GM10266 (cell line): ENCODE data around the gene POLR2I.

Source experiments
- DNase-seq: peaks from one replicate; pipeline ENCODE4 v3.0.0; 2012; ENCODE audit errors: extremely low spot score
- TF ChIP-seq, protein P1 (sequence below): IDR thresholded peaks from 2 replicates; pipeline ENCODE4 v1.5.1; 2012; ENCODE audit warnings: mild to moderate bottlenecking, low read depth; ENCODE audit not compliant: control insufficient read depth, insufficient read depth; ENCODE audit errors: missing control alignments

Gene POLR2I

DNA sequence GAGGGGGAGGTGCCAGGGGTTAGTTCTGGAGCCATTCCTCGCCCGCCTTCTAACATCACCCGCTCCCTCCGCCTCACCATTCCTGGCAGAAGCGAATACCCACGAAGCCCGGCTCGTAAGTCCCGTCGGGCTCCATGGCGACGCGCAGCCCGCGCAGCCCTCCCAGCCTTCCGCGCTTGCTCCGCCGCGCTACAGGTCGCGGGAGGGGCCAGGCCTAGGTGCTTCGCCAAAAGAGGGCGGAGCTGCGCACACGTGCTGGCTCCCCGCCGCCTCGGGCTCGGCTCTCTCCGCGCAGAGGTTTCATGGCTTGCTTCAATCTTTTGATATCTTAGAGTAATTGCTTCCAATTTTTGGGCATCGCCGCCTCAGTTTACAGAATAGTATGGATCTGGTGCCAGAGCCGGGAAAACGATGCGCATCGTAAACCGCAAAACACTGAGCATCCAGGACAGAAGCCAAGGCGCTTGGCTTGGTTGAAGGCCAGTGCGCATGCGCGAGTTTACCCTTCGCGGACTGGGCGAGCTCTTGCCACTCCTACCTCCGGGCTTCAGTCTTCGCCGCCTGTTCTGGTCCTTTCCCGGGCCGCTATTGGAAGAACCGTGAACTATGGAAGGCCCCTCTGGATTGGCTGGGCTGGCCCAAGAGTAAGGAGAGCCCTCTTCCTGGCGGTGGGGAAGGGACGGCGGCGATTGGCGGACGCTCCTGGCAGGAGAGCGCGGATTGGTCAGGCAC lies at the start of gene POLR2I:
POLR2I (minus strand) TSS at position 155 of the 732 bp plus-strand sequence; CDS start at position 136, 19 bp downstream.
- TF ChIP-seq, protein P1, sequence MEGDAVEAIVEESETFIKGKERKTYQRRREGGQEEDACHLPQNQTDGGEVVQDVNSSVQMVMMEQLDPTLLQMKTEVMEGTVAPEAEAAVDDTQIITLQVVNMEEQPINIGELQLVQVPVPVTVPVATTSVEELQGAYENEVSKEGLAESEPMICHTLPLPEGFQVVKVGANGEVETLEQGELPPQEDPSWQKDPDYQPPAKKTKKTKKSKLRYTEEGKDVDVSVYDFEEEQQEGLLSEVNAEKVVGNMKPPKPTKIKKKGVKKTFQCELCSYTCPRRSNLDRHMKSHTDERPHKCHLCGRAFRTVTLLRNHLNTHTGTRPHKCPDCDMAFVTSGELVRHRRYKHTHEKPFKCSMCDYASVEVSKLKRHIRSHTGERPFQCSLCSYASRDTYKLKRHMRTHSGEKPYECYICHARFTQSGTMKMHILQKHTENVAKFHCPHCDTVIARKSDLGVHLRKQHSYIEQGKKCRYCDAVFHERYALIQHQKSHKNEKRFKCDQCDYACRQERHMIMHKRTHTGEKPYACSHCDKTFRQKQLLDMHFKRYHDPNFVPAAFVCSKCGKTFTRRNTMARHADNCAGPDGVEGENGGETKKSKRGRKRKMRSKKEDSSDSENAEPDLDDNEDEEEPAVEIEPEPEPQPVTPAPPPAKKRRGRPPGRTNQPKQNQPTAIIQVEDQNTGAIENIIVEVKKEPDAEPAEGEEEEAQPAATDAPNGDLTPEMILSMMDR = no peak

DNA sequence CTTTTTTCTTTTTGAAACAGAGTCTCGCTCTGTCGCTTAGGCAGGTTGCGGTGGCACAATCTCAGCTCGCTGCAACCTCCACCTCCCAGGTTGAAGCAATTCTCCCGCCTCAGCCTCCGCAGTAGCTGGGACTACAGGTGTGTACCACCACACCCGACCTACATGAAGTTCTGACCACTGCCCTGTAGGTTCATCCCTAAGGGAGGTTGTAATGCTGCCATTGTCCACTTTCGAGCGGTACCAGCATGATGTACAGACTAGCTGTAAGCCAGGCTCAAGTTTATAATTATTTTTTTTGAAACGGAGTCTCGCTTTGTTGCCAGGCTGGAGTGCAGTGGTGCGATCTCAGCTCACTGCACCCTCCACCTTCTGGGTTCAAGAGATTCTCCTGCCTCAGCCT lies 49.1 kb upstream of the POLR2I start:
- TF ChIP-seq, protein P1 = no peak
- no peak for DNase-seq

More for the DNA sequence above, at the start of gene POLR2I:
- peak; percentile 99 for DNase-seq

DNA sequence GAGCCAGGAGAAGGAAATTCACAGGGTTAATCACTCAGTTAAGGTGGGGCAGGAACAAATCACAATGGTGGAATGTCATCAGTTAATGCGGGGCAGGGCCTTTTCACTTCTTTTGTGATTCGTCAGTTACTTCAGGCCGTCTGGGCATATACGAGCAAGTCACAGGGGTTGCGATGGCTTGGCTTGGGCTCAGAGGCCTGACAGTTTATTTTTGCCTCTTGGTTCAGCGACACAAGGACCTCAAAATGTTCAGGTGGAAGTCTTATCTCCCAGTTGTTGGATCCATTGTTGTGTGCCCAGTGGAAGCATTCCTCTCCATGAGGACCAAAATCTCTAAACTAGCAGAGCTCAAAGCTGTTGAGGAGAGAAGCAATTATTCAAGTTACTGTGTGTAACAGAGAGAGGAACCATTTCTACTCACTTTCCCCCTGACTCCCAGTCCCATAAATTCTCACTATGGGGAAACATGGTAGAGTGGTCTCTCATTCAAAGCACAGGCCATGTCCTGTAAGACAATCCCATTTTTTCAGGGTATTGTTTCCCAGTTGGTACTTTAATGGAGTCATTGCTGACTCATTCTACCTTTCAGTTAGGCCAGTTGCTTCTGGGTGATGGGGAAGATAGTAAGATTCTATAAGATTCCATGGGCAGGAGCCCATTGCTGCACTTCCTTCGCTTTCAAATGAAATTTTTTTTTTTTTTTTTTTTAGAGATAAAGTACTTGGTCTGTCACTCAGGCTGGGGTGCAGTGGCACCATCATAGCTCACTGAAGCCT lies 46.3 kb upstream of the POLR2I start:
- TF ChIP-seq, protein P1 = no peak
- no peak for DNase-seq

DNA sequence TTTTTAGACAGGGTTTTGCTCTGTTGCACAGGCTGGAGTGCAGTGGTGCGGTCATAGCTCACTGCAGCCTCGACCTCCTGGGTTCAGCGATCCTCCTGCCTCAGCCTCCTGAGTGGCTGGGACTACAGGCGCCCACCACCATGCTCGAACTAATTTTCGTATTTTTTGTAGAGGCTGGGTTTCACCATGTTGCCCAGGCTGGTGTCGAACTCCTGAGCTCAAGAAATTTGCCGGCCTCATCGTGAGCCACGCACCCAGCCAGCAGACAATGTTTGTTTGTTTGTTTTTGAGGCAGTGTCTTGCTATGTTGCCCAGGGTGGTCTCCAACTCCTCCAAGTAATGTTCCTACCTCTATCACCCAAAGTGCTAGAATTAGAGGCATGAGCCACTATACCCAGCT lies 38.5 kb upstream of the POLR2I start:
- TF ChIP-seq, protein P1 = no peak
- no peak for DNase-seq

DNA sequence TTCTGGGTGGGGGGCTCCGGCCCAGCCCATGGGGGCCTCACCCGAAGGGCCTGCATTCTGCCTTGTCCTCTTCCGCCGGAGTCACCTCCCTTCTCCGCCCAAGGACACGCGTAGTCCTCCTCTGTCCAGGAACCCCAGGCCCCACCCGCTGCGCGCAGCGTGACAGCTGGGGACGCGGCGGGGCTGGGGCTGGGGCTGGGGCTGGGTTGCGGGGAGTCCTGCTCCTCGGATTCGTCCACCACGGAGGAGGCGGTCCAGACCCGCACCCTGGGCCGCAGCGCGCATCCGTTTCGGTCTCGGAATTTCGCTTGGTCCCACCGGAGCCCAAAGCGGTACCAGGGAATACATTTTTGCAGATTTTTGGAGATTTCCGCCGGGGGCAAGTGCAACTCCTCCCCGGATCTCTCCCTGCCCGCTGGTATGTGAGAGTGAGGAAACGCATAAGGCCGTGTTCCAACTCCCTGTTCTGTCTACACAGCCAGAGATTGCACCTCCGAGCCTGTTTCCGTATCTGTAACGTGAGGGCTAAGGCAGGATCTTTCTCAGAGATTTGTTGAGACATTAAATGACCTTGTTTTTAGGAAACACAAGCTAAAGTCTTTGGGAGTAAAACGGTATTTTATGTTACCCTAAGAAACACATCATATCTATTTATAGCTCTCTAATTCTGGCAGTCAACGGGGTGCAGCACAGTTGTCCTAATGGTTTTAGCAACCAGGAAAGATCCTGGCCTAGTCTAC lies 37.8 kb upstream of the POLR2I start, which contains the start of gene COX7A1:
COX7A1 (minus strand) TSS at position 96 of the 740 bp plus-strand sequence; CDS start at position 56, 40 bp downstream.
- TF ChIP-seq, protein P1 = no peak
- DNase-seq = no peak

DNA sequence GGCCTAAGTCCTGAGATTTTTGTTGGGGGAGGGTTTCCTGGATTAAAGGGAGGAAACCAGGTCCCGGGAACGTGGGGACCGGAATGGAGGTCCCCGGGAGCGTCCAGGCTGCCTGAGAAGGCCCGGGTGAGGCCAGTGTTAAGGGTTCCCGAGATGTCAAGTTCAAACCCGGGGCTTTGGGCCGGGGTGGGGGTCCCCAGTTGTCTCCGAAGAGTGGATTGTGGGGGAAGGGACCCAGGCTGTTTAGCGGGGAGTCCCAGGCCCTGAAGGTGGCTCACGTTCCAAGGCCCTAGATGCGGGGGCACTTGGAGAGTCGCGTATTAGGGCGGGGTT lies 37.3 kb upstream of the POLR2I start:
- DNase-seq = peak; percentile 48
- TF ChIP-seq, protein P1 = no peak
